Adrenal gland (tissue), 12 donors: ENCODE measurements around the gene RAPGEF4. TPM values are rescaled to one million over a fixed set of nuclear protein-coding genes. Genes with fewer than 3 reads are reported as not detected.

Experiments used
- DNase-seq, 7 donors: peaks; one replicate each; pipeline ENCODE4 v3.0.0-alpha.2; 2019 to 2020
- H3K27ac ChIP-seq, 5 donors: fragments of 200-600 bp; sonication (generic) in 4 of 5; 1 replicate in 3 of 5; 2 replicates in 2 of 5; pipeline versions ENCODE4 v1.5.1 to v1.8.0; 2016 to 2020; ENCODE audit warnings: mild to moderate bottlenecking in 1 of 5
- H3K27me3 ChIP-seq: fragments of 200-600 bp; 2 replicates; pipeline ENCODE4 v1.8.0; 2021
- H3K36me3 ChIP-seq, 2 donors: fragments of 200-600 bp; replicated peaks in 1 of 2; 1 replicate in 1 of 2; 2 replicates in 1 of 2; pipeline versions ENCODE4 v1.5.1 to v1.8.0; 2018 to 2022
- H3K4me1 ChIP-seq, 2 donors: fragments of 200-600 bp; replicated peaks in 1 of 2; 1 replicate in 1 of 2; 2 replicates in 1 of 2; pipeline versions ENCODE4 v1.5.1 to v1.8.0; 2018 to 2021
- H3K4me3 ChIP-seq, 4 donors: fragments of 200-600 bp; sonication (generic) in 3 of 4; one replicate each; pipeline ENCODE4 v1.5.1; 2016 to 2018
- H3K9me3 ChIP-seq, 3 donors: fragments of 200-600 bp; sonication (generic) in 1 of 3; replicated peaks in 1 of 3; 1 replicate in 2 of 3; 2 replicates in 1 of 3; pipeline versions ENCODE4 v1.5.1 to v1.8.0; 2016 to 2021
- POLR2A ChIP-seq, 2 donors: fragments of 450-650 bp; IDR thresholded peaks; one replicate each; pipeline ENCODE4 v1.6.1; 2017; ENCODE audit warnings: antibody characterized with exemption in 2 of 2, mild to moderate bottlenecking in 2 of 2, moderate library complexity in 1 of 2
- WGBS, 4 donors: extraction: QIAGEN DNeasy Blood & Tissue Kit in 2 of 4; methylation state at CpG; one replicate each; pipeline versions ENCODE4 v1.1.5 to v1.1.7; 2013 to 2017; 5-methylcytosine and 5-hydroxymethylcytosine counted together
- intact Hi-C, 2 donors: fragments of 100-400 bp; cut with DNase I; formaldehyde crosslinking; loops; one replicate each; pipeline versions ENCODE4 v1.14.1 to v1.15.0; 2022 to 2023
- polyA plus RNA-seq, 3 donors: library from polyadenylated mRNA; stranded (reverse); fragments of 200-250 nt in 2 of 3; fragments of 350-450 nt in 1 of 3; fragmentation: Illumina TruSeq in 1 of 3; extraction: RNeasy Lipid Tissue Mini Kit (QIAGEN cat#74804) in 1 of 3; gene quantifications; one replicate each; pipeline ENCODE4 v1.2.3, GENCODE V29; 2013 to 2014
- total RNA-seq, 9 donors: library from RNA; depleted of rRNA in 4 of 9; stranded (reverse); fragments of >200 nt in 4 of 9; fragments of 120-200 nt in 1 of 9; fragmentation: NEBNext Ultra II Directional in 1 of 9; extraction: Animal tissue kit (Norgen Biotek cat#: 25700) in 1 of 9; gene quantifications; one replicate each; pipeline versions ENCODE4 v1.1.0 to v1.2.4, GENCODE V29; 2013 to 2023
- TF ChIP-seq, protein P1 (sequence below), 6 experiments: fragments of 450-650 bp in 4 of 6; fragments of 200-600 bp in 2 of 6; sonication (generic) in 1 of 6; IDR thresholded peaks; 1 replicate in 5 of 6; 2 replicates in 1 of 6; pipeline versions ENCODE4 v1.5.1 to v1.8.0; 2016 to 2021; ENCODE audit warnings: antibody characterized with exemption in 6 of 6, mild to moderate bottlenecking in 2 of 6, moderate library complexity in 1 of 6
- donor health status: healthy with polysubstance abuse.
- donor health status: Bipolar disorder and iron deficiency.
- donor health status: DM: yes; HTN: yes; CAD: no.
- donor health status: DM: no; HTN: no; CAD: no.
- donor health status: DM: no; HTN: no; CAD: no.
- donor health status: DM: yes; HTN: yes; CAD: no.

Gene RAPGEF4
- total and polyA plus RNA-seq, 12 donors, result 24.8 to 288 (median 101) TPM

GRCh38 chr2:173079141-173079540 lies 343.5 kb downstream of the RAPGEF4 start:
- no peak for TF ChIP-seq POLR2A (IDR thresholded peaks at IDR 0.05)
- TF ChIP-seq, protein P1, sequence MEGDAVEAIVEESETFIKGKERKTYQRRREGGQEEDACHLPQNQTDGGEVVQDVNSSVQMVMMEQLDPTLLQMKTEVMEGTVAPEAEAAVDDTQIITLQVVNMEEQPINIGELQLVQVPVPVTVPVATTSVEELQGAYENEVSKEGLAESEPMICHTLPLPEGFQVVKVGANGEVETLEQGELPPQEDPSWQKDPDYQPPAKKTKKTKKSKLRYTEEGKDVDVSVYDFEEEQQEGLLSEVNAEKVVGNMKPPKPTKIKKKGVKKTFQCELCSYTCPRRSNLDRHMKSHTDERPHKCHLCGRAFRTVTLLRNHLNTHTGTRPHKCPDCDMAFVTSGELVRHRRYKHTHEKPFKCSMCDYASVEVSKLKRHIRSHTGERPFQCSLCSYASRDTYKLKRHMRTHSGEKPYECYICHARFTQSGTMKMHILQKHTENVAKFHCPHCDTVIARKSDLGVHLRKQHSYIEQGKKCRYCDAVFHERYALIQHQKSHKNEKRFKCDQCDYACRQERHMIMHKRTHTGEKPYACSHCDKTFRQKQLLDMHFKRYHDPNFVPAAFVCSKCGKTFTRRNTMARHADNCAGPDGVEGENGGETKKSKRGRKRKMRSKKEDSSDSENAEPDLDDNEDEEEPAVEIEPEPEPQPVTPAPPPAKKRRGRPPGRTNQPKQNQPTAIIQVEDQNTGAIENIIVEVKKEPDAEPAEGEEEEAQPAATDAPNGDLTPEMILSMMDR (IDR thresholded peaks at IDR 0.05), result no peak
- DNase-seq, result no peak
- Histone ChIP-seq H3K4me1 (peaks cover 13 to 24% of the 10 kb centered on the region in 2 donors), H3K4me3 (no peak overlapping the region), H3K27me3 (no peaks in the 10 kb centered on the region), H3K36me3 (no peaks in the 10 kb centered on the region), H3K27ac (no peak overlapping the region), H3K9me3 (no peaks in the 10 kb centered on the region)
- 88 to 96% (median 92%) methylated on average over 3 of the region's 3 CpGs for WGBS, 4 donors
- intact Hi-C loops, result loop anchor here in 1 of 2 donors (10.0 kb wide), 1 partner anchor 126 kb away; no protein-coding TSS in a partner anchor

- DNase-seq, result no peak
- Histone ChIP-seq H3K36me3 (no peaks in the 10 kb centered on the region), H3K4me1 (peaks cover 13 to 22% of the 10 kb centered on the region in 2 donors), H3K4me3 (no peak overlapping the region), H3K27me3 (no peaks in the 10 kb centered on the region), H3K27ac (no peak overlapping the region), H3K9me3 (no peaks in the 10 kb centered on the region)
- TF ChIP-seq, protein P1 (IDR thresholded peaks at IDR 0.05), result no peak
- TF ChIP-seq POLR2A (IDR thresholded peaks at IDR 0.05), result no peak
- 90 to 97% (median 96%) methylated on average over 6 of the region's 6 CpGs for WGBS, 4 donors
- intact Hi-C loops, result loop anchor here (10.0 kb wide), 1 partner anchor 125 kb away; no protein-coding TSS in a partner anchor
These were observed 344.6 kb downstream of the RAPGEF4 start for GRCh38 chr2:173079973-173080860.

GRCh38 chr2:173086518-173087213 lies 351.0 kb downstream of the RAPGEF4 start:
- Histone ChIP-seq H3K9me3 (no peaks in the 10 kb centered on the region), H3K4me1 (peaks cover 6 to 20% of the 10 kb centered on the region in 2 donors), H3K36me3 (no peaks in the 10 kb centered on the region), H3K4me3 (no peak overlapping the region), H3K27me3 (no peaks in the 10 kb centered on the region), H3K27ac (peak overlapping the region in 1 of 5 donors; percentile 0)
- intact Hi-C loops, result loop anchor here in 1 of 2 donors (10.0 kb wide), 1 partner anchor 118 kb away; no protein-coding TSS in a partner anchor
- 94 to 96% (median 94%) methylated on average over 2 of the region's 2 CpGs for WGBS, 4 donors
- TF ChIP-seq, protein P1 (IDR thresholded peaks at IDR 0.05), result no peak
- no peak for TF ChIP-seq POLR2A (IDR thresholded peaks at IDR 0.05)
- DNase-seq, result peak in 2 of 7 donors; percentile 17 to 33

DNA sequence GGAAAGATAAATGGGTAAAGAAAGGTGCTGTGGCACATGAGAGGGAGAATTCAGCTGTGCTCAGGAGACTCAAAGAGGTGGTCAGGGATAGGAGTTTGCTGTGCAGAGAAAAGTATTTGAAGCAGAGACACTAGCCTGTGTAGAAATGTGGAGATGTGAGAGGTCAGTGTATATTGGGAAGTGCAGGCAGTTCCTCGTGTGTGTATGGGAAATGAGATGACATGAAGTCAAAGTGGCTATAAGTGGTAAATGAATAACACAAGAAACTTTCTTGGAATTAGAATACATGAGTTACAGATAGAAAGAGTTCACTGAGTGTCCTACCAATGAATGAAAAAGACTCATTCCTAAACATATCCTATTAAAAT lies 351.6 kb downstream of the RAPGEF4 start:
- H3K36me3 ChIP-seq, result no peaks in the 10 kb centered on the region
- H3K27me3 ChIP-seq, result no peaks in the 10 kb centered on the region
- no peak overlapping the region for H3K27ac ChIP-seq
- DNase-seq, result no peak
- H3K4me1 ChIP-seq, result peaks cover 6 to 20% of the 10 kb centered on the region in 2 donors
- no peak for TF ChIP-seq POLR2A (IDR thresholded peaks at IDR 0.05)
- TF ChIP-seq, protein P1 (IDR thresholded peaks at IDR 0.05), result no peak
- intact Hi-C loops, result loop anchor here in 1 of 2 donors (10.0 kb wide), 1 partner anchor 118 kb away; no protein-coding TSS in a partner anchor
- H3K4me3 ChIP-seq, result no peak overlapping the region
- H3K9me3 ChIP-seq, result no peaks in the 10 kb centered on the region
- WGBS, 4 donors, result 71 to 91% (median 81%) methylated on average over 1 of the region's 1 CpG
